ENCODE results near the gene SERPINA3.

Gene SERPINA3

GRCh38 chr14:94613720-94614644 is 1.8 kb downstream of the SERPINA3 start:
- ATAC-seq: no peak

GRCh38 chr14:94614802-94615201 is 2.6 kb downstream of the SERPINA3 start:
- ATAC-seq: no peak

GRCh38 chr14:94615254-94615653 is 3.1 kb downstream of the SERPINA3 start:
- no peak for ATAC-seq

GRCh38 chr14:94615823-94616570 is 3.8 kb downstream of the SERPINA3 start:
- ATAC-seq: no peak

GRCh38 chr14:94617366-94617941 is 5.3 kb downstream of the SERPINA3 start:
- ATAC-seq: no peak

GRCh38 chr14:94617988-94618822 is 6.0 kb downstream of the SERPINA3 start:
- no peak for ATAC-seq

- no peak for ATAC-seq
These were observed 7.1 kb downstream of the SERPINA3 start for GRCh38 chr14:94619297-94619696.

GRCh38 chr14:94620597-94620996 is 8.4 kb downstream of the SERPINA3 start:
- ATAC-seq: no peak

GRCh38 chr14:94621358-94622134 is 9.4 kb downstream of the SERPINA3 start:
- no peak for ATAC-seq

- no peak for ATAC-seq
These were observed 10.6 kb downstream of the SERPINA3 start for GRCh38 chr14:94622653-94623421.

GRCh38 chr14:94623422-94623809 is 11.2 kb downstream of the SERPINA3 start:
- no peak for ATAC-seq

- no peak for ATAC-seq
These were observed 11.8 kb downstream of the SERPINA3 start for GRCh38 chr14:94623856-94624499.

GRCh38 chr14:94624537-94625352 is 12.6 kb downstream of the SERPINA3 start:
- ATAC-seq: no peak

GRCh38 chr14:94625353-94625635 is 13.1 kb downstream of the SERPINA3 start:
- ATAC-seq: no peak

GRCh38 chr14:94628578-94628977 is 16.4 kb downstream of the SERPINA3 start:
- ATAC-seq: no peak

GRCh38 chr14:94630396-94630795 is 18.2 kb downstream of the SERPINA3 start:
- no peak for ATAC-seq

GRCh38 chr14:94631050-94631449 is 18.9 kb downstream of the SERPINA3 start:
- no peak for ATAC-seq

GRCh38 chr14:94631536-94632304 is 19.5 kb downstream of the SERPINA3 start:
- no peak for ATAC-seq

- ATAC-seq: no peak
These were observed 20.1 kb downstream of the SERPINA3 start for GRCh38 chr14:94632305-94632590.

All from activated CD4-positive, CD25-positive, alpha-beta regulatory T cell treated with anti-CD3 and anti-CD28 coated beads, Interleukin-2, amount 50 U/mL, for 24 hours (primary cell).